PC-3 (cell line): ENCODE measurements around the gene FYN. TPM values are rescaled to one million over a fixed set of nuclear protein-coding genes. Genes with fewer than 3 reads are reported as not detected.

Experiments used
- ATAC-seq: fragments of 200-7000 bp; cut with Tn5 transposase; 2 replicates; pipeline ENCODE4 v1.9.1; 2020; ENCODE audit warnings: mild to moderate bottlenecking, moderate library complexity
- BruUV-seq: library from RNA; stranded (reverse); fragments of 400-500 nt; replicated peaks from 2 replicates; lab custom pipeline; 2021; lab: Mats Ljungman, UMichigan
- CTCF ChIA-PET: fragments of 300-600 bp; sonication (Branson Sonifier 250); formaldehyde crosslinking; loops from one replicate; lab custom pipeline; 2022; ENCODE audit warnings: antibody characterized with exemption; lab: Charles Lee
- POLR2A ChIA-PET: fragments of 300-600 bp; sonication (Branson Sonifier 250); formaldehyde crosslinking; loops from one replicate; lab custom pipeline; 2022; ENCODE audit warnings: antibody characterized with exemption; ENCODE audit not compliant: unreplicated experiment; lab: Charles Lee
- DNase-seq: peaks from one replicate; pipeline ENCODE4 v3.0.0-alpha.2; 2015
- H2AFZ ChIP-seq: fragments of 300-600 bp; sonication (generic); 2 replicates; pipeline ENCODE4 v1.6.0; 2016; ENCODE audit warnings: antibody characterized with exemption, low read length
- H3F3A ChIP-seq: fragments of 300-600 bp; sonication (generic); one replicate; pipeline ENCODE4 v1.6.0; 2017; ENCODE audit warnings: antibody characterized with exemption, low read length, control low read depth, mild to moderate bottlenecking; ENCODE audit not compliant: unreplicated experiment
- H3K27ac ChIP-seq: fragments of 300-600 bp; sonication (generic); 2 replicates; pipeline ENCODE4 v1.5.1; 2016; ENCODE audit warnings: mild to moderate bottlenecking, low read length
- H3K27me3 ChIP-seq: fragments of 300-600 bp; sonication (generic); 2 replicates; pipeline ENCODE4 v1.6.1; 2016; ENCODE audit warnings: low read length, mixed read lengths
- H3K36me3 ChIP-seq: fragments of 300-600 bp; sonication (generic); 2 replicates; pipeline ENCODE4 v1.6.1; 2016; ENCODE audit warnings: low read depth, mixed run types, low read length, mixed read lengths
- H3K4me1 ChIP-seq: fragments of 300-600 bp; sonication (generic); 2 replicates; pipeline ENCODE4 v1.5.1; 2016; ENCODE audit warnings: low read length; ENCODE audit not compliant: insufficient read depth
- H3K4me2 ChIP-seq: fragments of 300-600 bp; sonication (generic); 2 replicates; pipeline ENCODE4 v1.6.0; 2016; ENCODE audit warnings: low read length
- H3K4me3 ChIP-seq: fragments of 300-600 bp; sonication (generic); 2 replicates; pipeline ENCODE4 v1.5.1; 2016; ENCODE audit warnings: mild to moderate bottlenecking, low read length, mixed read lengths
- H3K79me2 ChIP-seq: fragments of 300-600 bp; sonication (generic); 2 replicates; pipeline ENCODE4 v1.6.1; 2017; ENCODE audit warnings: low read length, mixed read lengths
- H3K9ac ChIP-seq: fragments of 300-600 bp; sonication (generic); 2 replicates; pipeline ENCODE4 v1.6.0; 2016; ENCODE audit warnings: mild to moderate bottlenecking, low read length
- H3K9me2 ChIP-seq: fragments of 300-600 bp; sonication (generic); replicated peaks from 2 replicates; pipeline ENCODE4 v1.6.1; 2016; ENCODE audit warnings: mixed run types, low read length, mixed read lengths
- H3K9me3 ChIP-seq: fragments of 300-600 bp; sonication (generic); 2 replicates; pipeline ENCODE4 v1.6.1; 2016; ENCODE audit warnings: low read length, mixed read lengths
- H4K20me1 ChIP-seq: fragments of 300-600 bp; sonication (generic); 2 replicates; pipeline ENCODE4 v1.6.1; 2016; ENCODE audit warnings: low read length, mixed read lengths
- CTCF ChIP-seq: fragments of 300-600 bp; sonication (generic); conservative IDR thresholded peaks from 2 replicates; pipeline ENCODE4 v1.5.1; 2017; ENCODE audit warnings: antibody characterized with exemption, low read depth, mild to moderate bottlenecking, low read length
- EZH2 ChIP-seq: fragments of 300-600 bp; sonication (generic); IDR thresholded peaks from one replicate; pipeline ENCODE4 v1.6.1; 2017; ENCODE audit warnings: antibody characterized with exemption, mild to moderate bottlenecking, low read length; ENCODE audit not compliant: unreplicated experiment
- EZH2phosphoT487 ChIP-seq: fragments of 300-600 bp; sonication (generic); IDR thresholded peaks from 2 replicates; pipeline ENCODE4 v1.6.1; 2018; ENCODE audit warnings: mild to moderate bottlenecking, antibody characterized with exemption, low read length, borderline replicate concordance
- intact Hi-C: fragments of 100-400 bp; cut with micrococcal nuclease; formaldehyde crosslinking; loops from 2 replicates; pipeline ENCODE4 v1.9.0; 2023
- total RNA-seq: library from RNA; depleted of rRNA; stranded (reverse); fragments of >200 nt; gene quantifications from 2 replicates; pipeline ENCODE4 v1.2.3, GENCODE V29; 2014

Gene FYN
- total RNA-seq, 1 experiment from 2014 or later, result 27.6 TPM

GRCh38 chr6:111737065-111737521 is 136.2 kb downstream of the FYN start:
- ATAC-seq, result no peak

GRCh38 chr6:111736005-111736608 is 137.1 kb downstream of the FYN start:
- Histone ChIP-seq H3K9ac (no peak overlapping the region), H3K9me3 (no peaks in the 10 kb centered on the region), H3F3A (no peaks in the 10 kb centered on the region), H3K27me3 (no peaks in the 10 kb centered on the region), H4K20me1 (no peaks in the 10 kb centered on the region), H3K36me3 (no peaks in the 10 kb centered on the region), H3K79me2 (no peaks in the 10 kb centered on the region), H3K4me2 (no peak overlapping the region), H3K4me3 (no peak overlapping the region), H3K9me2 (no peaks in the 10 kb centered on the region), H2AFZ (no peak overlapping the region), H3K4me1 (no peaks in the 10 kb centered on the region), H3K27ac (no peak overlapping the region)
- intact Hi-C loops, result no loop called here
- no peak for TF ChIP-seq CTCF
- ChIA-PET POLR2A (no interaction called here), CTCF (no interaction called here)
- no TSS peak for BruUV-seq
- ATAC-seq (no peak), DNase-seq (no peak)

More at GRCh38 chr6:111737065-111737521, 136.2 kb downstream of the FYN start:
- no peak for TF ChIP-seq CTCF
- BruUV-seq, result no TSS peak
- Histone ChIP-seq H3K27ac (no peak overlapping the region), H3K9ac (no peak overlapping the region), H3K4me3 (no peak overlapping the region), H3F3A (no peaks in the 10 kb centered on the region), H3K27me3 (no peaks in the 10 kb centered on the region), H3K9me3 (no peaks in the 10 kb centered on the region), H4K20me1 (no peaks in the 10 kb centered on the region), H2AFZ (no peak overlapping the region), H3K9me2 (no peaks in the 10 kb centered on the region), H3K4me2 (no peak overlapping the region), H3K79me2 (no peaks in the 10 kb centered on the region), H3K36me3 (no peaks in the 10 kb centered on the region), H3K4me1 (no peaks in the 10 kb centered on the region)
- CTCF ChIA-PET, result no interaction called here
- intact Hi-C loops, result no loop called here
- DNase-seq, result peak; percentile 15
- POLR2A ChIA-PET, result no interaction called here

GRCh38 chr6:111734068-111735061 is 138.9 kb downstream of the FYN start:
- no peak for TF ChIP-seq EZH2
- no peak for TF ChIP-seq CTCF
- no peak for TF ChIP-seq EZH2phosphoT487
- H3F3A ChIP-seq, result no peaks in the 10 kb centered on the region

More at GRCh38 chr6:111734068-111735061, 138.9 kb downstream of the FYN start:
- H2AFZ ChIP-seq, result no peak overlapping the region
- ChIA-PET POLR2A (no interaction called here), CTCF (no interaction called here)
- no peaks in the 10 kb centered on the region for H4K20me1 ChIP-seq
- no peak overlapping the region for H3K4me2 ChIP-seq
- H3K27me3 ChIP-seq, result no peaks in the 10 kb centered on the region
- no peaks in the 10 kb centered on the region for H3K4me1 ChIP-seq
- no peaks in the 10 kb centered on the region for H3K9me3 ChIP-seq
- no peak overlapping the region for H3K27ac ChIP-seq
- H3K79me2 ChIP-seq, result no peaks in the 10 kb centered on the region
- intact Hi-C loops, result no loop called here
- DNase-seq, result no peak
- H3K4me3 ChIP-seq, result no peak overlapping the region
- H3K36me3 ChIP-seq, result no peaks in the 10 kb centered on the region
- H3K9ac ChIP-seq, result no peak overlapping the region
- no TSS peak for BruUV-seq
- no peak for ATAC-seq
- H3K9me2 ChIP-seq, result no peaks in the 10 kb centered on the region
